ENCODE results near the gene EPHB2. TPM values are rescaled to one million over a fixed set of nuclear protein-coding genes. Genes with fewer than 3 reads are reported as not detected.
"Not testable (repeated sequence)": the region's sequence is repeated elsewhere in the genome, so short reads cannot be mapped to it uniquely, and the experiment has no call there.

The EPHB2 gene
- total and polyA plus RNA-seq, 9 donors, result 2.5 to 55.1 (median 15.1) TPM

DNA sequence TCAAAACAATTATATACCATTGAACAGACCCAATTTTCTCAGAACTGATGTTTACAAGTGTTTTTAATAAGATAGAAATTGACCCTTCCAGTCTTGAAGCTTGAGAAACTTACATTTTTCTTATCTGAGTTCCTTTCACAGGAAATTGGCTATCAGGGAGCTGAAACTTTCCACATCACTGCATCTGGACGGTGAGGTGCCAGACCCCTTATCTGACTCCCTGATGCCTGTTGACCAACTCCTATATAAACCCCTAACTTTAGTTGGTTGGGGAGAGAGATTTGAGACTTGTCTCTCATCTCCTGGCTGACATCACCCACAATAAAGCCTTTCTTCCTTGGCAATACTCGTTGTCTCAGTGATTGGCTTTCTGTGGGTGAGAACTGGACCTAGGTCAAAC is 230.6 kb downstream of the EPHB2 start:
- no peaks in the 10 kb centered on the region for H3K27me3 ChIP-seq
- no peak for TF ChIP-seq EP300 (IDR thresholded peaks at IDR 0.05)
- TF ChIP-seq POLR2A (IDR thresholded peaks at IDR 0.05), result no peak
- TF ChIP-seq, protein P1, sequence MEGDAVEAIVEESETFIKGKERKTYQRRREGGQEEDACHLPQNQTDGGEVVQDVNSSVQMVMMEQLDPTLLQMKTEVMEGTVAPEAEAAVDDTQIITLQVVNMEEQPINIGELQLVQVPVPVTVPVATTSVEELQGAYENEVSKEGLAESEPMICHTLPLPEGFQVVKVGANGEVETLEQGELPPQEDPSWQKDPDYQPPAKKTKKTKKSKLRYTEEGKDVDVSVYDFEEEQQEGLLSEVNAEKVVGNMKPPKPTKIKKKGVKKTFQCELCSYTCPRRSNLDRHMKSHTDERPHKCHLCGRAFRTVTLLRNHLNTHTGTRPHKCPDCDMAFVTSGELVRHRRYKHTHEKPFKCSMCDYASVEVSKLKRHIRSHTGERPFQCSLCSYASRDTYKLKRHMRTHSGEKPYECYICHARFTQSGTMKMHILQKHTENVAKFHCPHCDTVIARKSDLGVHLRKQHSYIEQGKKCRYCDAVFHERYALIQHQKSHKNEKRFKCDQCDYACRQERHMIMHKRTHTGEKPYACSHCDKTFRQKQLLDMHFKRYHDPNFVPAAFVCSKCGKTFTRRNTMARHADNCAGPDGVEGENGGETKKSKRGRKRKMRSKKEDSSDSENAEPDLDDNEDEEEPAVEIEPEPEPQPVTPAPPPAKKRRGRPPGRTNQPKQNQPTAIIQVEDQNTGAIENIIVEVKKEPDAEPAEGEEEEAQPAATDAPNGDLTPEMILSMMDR (IDR thresholded peaks at IDR 0.05), result no peak
- H3K27ac ChIP-seq, result no peak overlapping the region
- H3K9me3 ChIP-seq, result no peaks in the 10 kb centered on the region
- DNase-seq, result no peak
- no peaks in the 10 kb centered on the region for H3K4me1 ChIP-seq (ENCODE audit: insufficient read depth)
- no peak overlapping the region for H3K4me3 ChIP-seq
- WGBS, 3 donors, result 40 to 68% (median 46%) methylated on average over 2 of the region's 2 CpGs
- no peaks in the 10 kb centered on the region for H3K36me3 ChIP-seq
- intact Hi-C loops (cut with DNase I), result no loop called here

DNA sequence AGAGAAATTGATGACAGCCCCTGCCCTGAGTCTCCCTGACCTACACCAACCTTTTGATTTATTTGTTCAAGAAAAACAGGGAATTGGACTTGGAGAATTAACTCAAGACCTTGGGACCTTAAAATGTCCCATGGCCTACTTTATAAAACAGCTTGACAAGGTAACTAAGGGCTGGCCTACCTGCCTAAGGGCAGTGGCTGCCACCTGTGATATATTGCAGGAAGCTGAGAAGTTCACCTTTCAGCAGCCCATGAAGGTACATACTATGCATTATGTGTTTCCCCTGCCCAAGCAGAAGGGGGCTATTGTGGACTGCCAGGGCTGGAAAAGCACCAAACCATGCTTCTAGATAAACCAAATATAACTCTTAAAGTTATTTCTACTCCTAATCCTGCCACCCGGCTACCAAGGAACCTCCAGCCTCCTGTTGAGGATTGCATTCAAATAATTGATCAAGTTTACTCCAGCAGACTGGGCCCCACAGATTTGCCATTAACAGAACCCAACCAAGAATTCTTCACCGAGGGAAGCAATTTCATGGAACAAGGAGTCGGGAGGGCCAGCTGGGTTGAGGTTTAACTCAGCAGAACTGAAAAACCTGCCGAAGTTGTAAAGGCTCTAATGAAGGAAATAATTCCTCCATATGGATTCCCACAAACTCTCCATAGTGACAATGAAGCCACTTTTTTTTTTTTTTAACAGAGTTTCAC is 233.9 kb downstream of the EPHB2 start:
- DNase-seq, result no peak
- no peaks in the 10 kb centered on the region for H3K4me1 ChIP-seq (ENCODE audit: insufficient read depth)

DNA sequence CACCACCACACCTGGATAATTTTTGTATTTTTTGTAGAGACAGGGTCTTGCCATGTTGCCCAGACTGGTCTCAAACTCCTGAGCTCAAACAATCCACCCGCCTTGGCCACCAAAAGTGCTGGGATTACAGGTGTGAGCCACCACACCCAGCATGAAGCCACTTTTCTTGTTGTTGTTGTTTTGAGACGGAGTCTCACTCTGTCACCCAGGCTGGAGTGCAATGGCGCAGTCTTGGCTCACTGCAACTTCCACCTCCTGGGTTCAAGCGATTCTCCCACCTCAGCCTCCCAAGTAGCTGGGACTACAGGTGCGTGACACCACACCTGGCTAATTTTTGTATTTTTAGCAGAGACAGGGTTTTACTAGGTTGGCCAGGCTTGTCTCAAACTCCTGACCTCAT is 234.5 kb downstream of the EPHB2 start:
- H3K9me3 ChIP-seq; H3K4me1 ChIP-seq (ENCODE audit: insufficient read depth); H3K36me3 ChIP-seq; H3K27me3 ChIP-seq; DNase-seq; H3K4me3 ChIP-seq; intact Hi-C loops (cut with DNase I); H3K27ac ChIP-seq: not testable (repeated sequence)
- WGBS, 3 donors, result 91 to 97% (median 96%) methylated on average over 5 of the region's 5 CpGs

More for the DNA sequence above, 233.9 kb downstream of the EPHB2 start:
- intact Hi-C loops (cut with DNase I), result no loop called here
- Histone ChIP-seq H3K27ac (no peak overlapping the region), H3K27me3 (no peaks in the 10 kb centered on the region), H3K4me3 (no peak overlapping the region), H3K9me3 (no peaks in the 10 kb centered on the region), H3K36me3 (no peaks in the 10 kb centered on the region)
- TF ChIP-seq EP300 (IDR thresholded peaks at IDR 0.05) (no peak), POLR2A (IDR thresholded peaks at IDR 0.05) (no peak)
- TF ChIP-seq, protein P1 (IDR thresholded peaks at IDR 0.05), result no peak
- WGBS, 3 donors, result 76 to 82% (median 78%) methylated on average over 4 of the region's 4 CpGs

DNA sequence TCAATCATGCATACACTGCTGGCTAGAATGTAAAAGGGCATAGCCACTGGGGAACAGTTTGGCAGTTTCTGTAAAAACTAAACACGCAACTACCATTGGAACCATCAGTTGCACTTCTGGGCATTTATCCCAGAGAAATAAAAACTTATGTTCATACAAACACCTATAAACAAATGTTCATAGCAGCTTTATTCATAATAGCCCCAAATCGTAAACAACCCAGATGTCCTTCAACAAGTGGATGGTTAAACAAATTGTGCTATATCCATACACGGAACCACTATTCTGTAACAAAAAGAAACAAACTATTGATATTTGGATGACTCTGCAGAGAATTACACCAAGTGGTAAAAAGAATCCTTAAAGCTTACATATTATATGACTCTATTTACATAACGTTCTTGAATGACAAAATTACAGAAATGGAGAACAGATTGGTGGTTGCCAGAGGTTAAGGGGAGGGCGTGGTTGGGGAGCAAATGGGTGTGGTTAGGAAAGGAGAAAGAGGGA is 239.2 kb downstream of the EPHB2 start:
- Histone ChIP-seq H3K9me3 (no peaks in the 10 kb centered on the region), H3K27ac (no peak overlapping the region), H3K27me3 (no peaks in the 10 kb centered on the region), H3K4me3 (no peak overlapping the region), H3K4me1 (ENCODE audit: insufficient read depth) (peaks cover 3% of the 10 kb centered on the region), H3K36me3 (no peaks in the 10 kb centered on the region)
- intact Hi-C loops (cut with DNase I), result no loop called here
- no peak for DNase-seq
- 23 to 37% (median 25%) methylated on average over 5 of the region's 5 CpGs for WGBS, 3 donors
- no peak for TF ChIP-seq POLR2A (IDR thresholded peaks at IDR 0.05)
- TF ChIP-seq, protein P1 (IDR thresholded peaks at IDR 0.05), result no peak

DNA sequence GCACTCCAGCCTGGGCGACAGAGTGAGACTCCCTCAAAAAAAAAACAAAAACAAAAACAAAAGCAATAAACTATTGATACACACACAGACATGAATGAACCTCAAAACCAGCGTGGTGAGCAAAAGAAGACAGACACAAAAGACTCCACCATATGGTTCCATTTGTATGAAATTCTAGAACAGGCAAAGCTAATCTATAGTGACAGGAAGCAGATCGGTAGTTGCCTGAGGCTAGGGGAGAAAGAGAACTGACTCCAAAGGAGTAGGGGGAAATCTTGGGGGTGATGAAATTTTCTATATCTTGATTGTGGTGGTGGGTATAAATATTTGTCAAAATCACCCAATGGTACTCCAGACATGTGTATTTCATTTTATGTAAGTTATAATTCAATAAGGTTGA is 241.2 kb downstream of the EPHB2 start:
- intact Hi-C loops (cut with DNase I), result no loop called here
- TF ChIP-seq, protein P1 (IDR thresholded peaks at IDR 0.05), result no peak
- no peak for DNase-seq
- H3K9me3 ChIP-seq, result no peaks in the 10 kb centered on the region
- H3K27me3 ChIP-seq, result no peaks in the 10 kb centered on the region
- no peak overlapping the region for H3K4me3 ChIP-seq
- 66 to 73% (median 68%) methylated on average over 3 of the region's 3 CpGs for WGBS, 3 donors
- no peak overlapping the region for H3K27ac ChIP-seq
- H3K36me3 ChIP-seq, result no peaks in the 10 kb centered on the region
- H3K4me1 ChIP-seq (ENCODE audit: insufficient read depth), result peaks cover 3% of the 10 kb centered on the region
